ENCODE results near the gene FIGNL1.

Gene FIGNL1

DNA sequence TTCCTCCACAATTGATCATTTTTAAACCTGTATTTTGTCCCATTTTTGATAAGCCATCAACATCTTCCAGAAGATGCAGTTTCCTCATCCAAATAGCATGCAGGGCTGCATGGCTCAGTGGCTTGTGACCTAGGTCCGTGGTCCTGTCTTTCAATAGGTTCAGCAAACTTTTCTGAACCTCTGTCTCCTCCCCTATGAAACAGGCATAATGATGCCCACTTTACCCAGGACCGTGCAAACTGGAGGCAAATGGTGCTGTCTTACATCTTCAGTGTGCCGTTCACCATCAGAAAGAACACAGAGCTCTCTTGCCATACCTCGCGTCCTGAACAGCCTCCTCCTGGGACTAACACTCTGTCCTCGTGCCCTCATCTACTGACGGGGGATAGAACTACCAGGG is 22.3 kb upstream of the FIGNL1 start:
- Histone ChIP-seq H3K9me3 (ENCODE audit: severe bottlenecking) (no peaks in the 10 kb centered on the region), H3K27me3 (ENCODE audit: insufficient read depth, poor library complexity, severe bottlenecking) (no peaks in the 10 kb centered on the region), H3K4me1 (ENCODE audit: insufficient read depth, poor library complexity, severe bottlenecking) (no peaks in the 10 kb centered on the region), H3K27ac (ENCODE audit: poor library complexity, severe bottlenecking) (no peak overlapping the region), H3K4me3 (ENCODE audit: severe bottlenecking) (no peak overlapping the region), H3K36me3 (ENCODE audit: low read depth) (no peaks in the 10 kb centered on the region)
- no peak for ATAC-seq (ENCODE audit: low read depth)
- TF ChIP-seq, protein P1, sequence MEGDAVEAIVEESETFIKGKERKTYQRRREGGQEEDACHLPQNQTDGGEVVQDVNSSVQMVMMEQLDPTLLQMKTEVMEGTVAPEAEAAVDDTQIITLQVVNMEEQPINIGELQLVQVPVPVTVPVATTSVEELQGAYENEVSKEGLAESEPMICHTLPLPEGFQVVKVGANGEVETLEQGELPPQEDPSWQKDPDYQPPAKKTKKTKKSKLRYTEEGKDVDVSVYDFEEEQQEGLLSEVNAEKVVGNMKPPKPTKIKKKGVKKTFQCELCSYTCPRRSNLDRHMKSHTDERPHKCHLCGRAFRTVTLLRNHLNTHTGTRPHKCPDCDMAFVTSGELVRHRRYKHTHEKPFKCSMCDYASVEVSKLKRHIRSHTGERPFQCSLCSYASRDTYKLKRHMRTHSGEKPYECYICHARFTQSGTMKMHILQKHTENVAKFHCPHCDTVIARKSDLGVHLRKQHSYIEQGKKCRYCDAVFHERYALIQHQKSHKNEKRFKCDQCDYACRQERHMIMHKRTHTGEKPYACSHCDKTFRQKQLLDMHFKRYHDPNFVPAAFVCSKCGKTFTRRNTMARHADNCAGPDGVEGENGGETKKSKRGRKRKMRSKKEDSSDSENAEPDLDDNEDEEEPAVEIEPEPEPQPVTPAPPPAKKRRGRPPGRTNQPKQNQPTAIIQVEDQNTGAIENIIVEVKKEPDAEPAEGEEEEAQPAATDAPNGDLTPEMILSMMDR (IDR thresholded peaks at IDR 0.05; ENCODE audit: poor library complexity, severe bottlenecking) = no peak
- no peak for DNase-seq (ENCODE audit: low spot score)

DNA sequence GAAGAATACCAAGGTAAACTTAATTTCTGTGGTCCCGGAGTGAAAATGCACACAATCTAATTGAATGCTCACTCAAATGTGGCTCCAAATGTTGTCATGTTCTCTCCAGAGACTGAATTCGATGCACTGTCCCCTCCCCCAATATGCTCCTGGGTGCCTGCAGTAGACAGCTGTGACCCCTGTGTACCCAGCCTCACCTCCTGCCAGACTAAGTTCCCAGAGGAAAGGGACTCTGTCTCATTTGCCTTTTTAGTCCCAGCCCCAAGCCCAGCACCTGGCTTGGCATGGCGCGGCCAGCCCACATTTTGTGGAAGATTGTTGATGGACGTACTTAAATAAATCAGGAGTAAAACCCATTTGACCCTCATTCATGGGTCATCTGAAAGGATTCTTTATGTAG is 21.8 kb upstream of the FIGNL1 start:
- no peaks in the 10 kb centered on the region for H3K27me3 ChIP-seq (ENCODE audit: insufficient read depth, poor library complexity, severe bottlenecking)
- H3K4me3 ChIP-seq (ENCODE audit: severe bottlenecking) = no peak overlapping the region
- ATAC-seq (ENCODE audit: low read depth) = no peak
- no peaks in the 10 kb centered on the region for H3K9me3 ChIP-seq (ENCODE audit: severe bottlenecking)
- no peaks in the 10 kb centered on the region for H3K4me1 ChIP-seq (ENCODE audit: insufficient read depth, poor library complexity, severe bottlenecking)
- DNase-seq (ENCODE audit: low spot score) = no peak
- H3K27ac ChIP-seq (ENCODE audit: poor library complexity, severe bottlenecking) = no peak overlapping the region
- no peaks in the 10 kb centered on the region for H3K36me3 ChIP-seq (ENCODE audit: low read depth)
- TF ChIP-seq, protein P1 (IDR thresholded peaks at IDR 0.05; ENCODE audit: poor library complexity, severe bottlenecking) = no peak

DNA sequence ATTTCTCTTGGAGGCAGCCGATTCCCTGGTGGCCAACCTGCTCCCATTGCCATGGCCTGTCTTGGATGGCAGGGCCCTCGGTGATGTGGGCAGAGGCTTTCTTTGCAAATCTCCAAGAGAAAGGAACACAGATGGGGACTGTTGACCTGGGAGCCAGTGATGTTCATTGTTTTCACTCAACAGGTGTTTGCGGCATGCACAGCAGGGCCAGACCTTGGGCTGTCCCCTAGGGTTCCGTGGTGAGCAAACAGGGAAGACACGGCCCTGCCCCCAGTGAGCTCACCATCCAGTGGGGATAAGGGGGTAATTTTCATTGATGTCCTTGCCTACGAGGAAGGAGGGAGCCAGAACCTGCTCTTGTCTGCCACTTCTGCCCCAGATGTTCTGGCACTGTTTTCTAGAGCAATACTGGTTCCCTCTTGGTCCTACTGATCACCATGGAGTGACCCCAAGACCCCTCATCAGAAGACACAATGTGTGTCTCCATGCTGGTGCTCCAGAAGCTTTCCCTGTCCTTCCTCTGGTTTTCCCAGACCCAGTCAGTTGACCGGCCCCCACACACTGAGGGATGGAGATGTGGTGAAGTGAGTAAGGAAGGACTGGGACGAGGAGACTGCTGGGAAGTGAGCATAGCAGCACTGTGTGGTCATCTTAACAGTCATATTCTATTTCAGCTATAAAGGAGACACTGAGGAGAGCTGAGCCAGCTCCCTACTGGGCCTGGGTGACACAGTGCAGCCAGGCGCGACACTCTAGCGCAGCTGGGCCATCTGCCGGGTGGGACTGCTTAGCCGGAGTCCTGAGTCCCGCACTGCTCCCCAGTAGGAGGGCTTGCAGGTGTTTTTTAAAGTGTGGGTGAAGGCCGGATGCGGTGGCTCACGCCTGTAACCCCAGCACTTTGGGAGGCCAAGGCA is 20.4 kb upstream of the FIGNL1 start:
- H3K27me3 ChIP-seq (ENCODE audit: insufficient read depth, poor library complexity, severe bottlenecking) = no peaks in the 10 kb centered on the region
- H3K36me3 ChIP-seq (ENCODE audit: low read depth) = no peaks in the 10 kb centered on the region
- DNase-seq (ENCODE audit: low spot score) (no peak), ATAC-seq (ENCODE audit: low read depth) (no peak)
- no peak overlapping the region for H3K27ac ChIP-seq (ENCODE audit: poor library complexity, severe bottlenecking)
- no peak overlapping the region for H3K4me3 ChIP-seq (ENCODE audit: severe bottlenecking)
- no peaks in the 10 kb centered on the region for H3K4me1 ChIP-seq (ENCODE audit: insufficient read depth, poor library complexity, severe bottlenecking)
- TF ChIP-seq, protein P1 (IDR thresholded peaks at IDR 0.05; ENCODE audit: poor library complexity, severe bottlenecking) = no peak
- no peaks in the 10 kb centered on the region for H3K9me3 ChIP-seq (ENCODE audit: severe bottlenecking)

DNA sequence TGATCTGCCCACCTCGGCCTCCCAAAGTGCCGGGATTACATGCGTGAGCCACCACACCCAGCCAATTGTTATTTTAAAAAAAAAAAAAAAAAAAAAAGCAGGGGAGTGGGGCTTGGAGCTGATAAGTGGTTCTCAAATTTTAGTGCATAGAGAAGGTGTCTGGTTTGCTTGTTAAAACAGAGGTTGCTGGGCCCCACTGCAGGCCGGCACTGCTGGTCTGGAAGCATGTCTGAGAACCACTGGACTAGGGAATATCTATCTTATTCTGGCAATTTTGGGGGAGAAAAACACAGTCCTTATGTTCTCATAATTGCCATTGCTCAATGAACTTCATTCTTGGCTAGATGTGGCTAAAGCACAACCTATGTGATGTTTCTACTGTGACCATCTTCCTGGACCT is 19.0 kb upstream of the FIGNL1 start:
- ATAC-seq (ENCODE audit: low read depth) = no peak
- no peak overlapping the region for H3K27ac ChIP-seq (ENCODE audit: poor library complexity, severe bottlenecking)
- H3K27me3 ChIP-seq (ENCODE audit: insufficient read depth, poor library complexity, severe bottlenecking) = no peaks in the 10 kb centered on the region
- H3K36me3 ChIP-seq (ENCODE audit: low read depth) = no peaks in the 10 kb centered on the region
- no peak overlapping the region for H3K4me3 ChIP-seq (ENCODE audit: severe bottlenecking)
- H3K4me1 ChIP-seq (ENCODE audit: insufficient read depth, poor library complexity, severe bottlenecking) = no peaks in the 10 kb centered on the region
- TF ChIP-seq, protein P1 (IDR thresholded peaks at IDR 0.05; ENCODE audit: poor library complexity, severe bottlenecking) = no peak
- no peaks in the 10 kb centered on the region for H3K9me3 ChIP-seq (ENCODE audit: severe bottlenecking)
- DNase-seq (ENCODE audit: low spot score) = no peak
